Endothelial cell of umbilical vein (primary cell): ENCODE data around the gene FTO. TPM values are rescaled to one million over a fixed set of nuclear protein-coding genes. Genes with fewer than 3 reads are reported as not detected.

ENCODE experiments used
- BruUV-seq: library from RNA; stranded (reverse); fragments of 400-500 nt; replicated peaks from 2 replicates; lab custom pipeline; 2021; lab: Mats Ljungman, UMichigan
- CTCF ChIA-PET: fragments of 300-600, 350-600 bp; sonication (Branson Sonifier 250); formaldehyde crosslinking; loops from one replicate; lab custom pipeline; 2021; ENCODE audit warnings: antibody characterized with exemption, inconsistent platforms; lab: Charles Lee
- POLR2A ChIA-PET: fragments of 300-600, 350-600 bp; sonication (Branson Sonifier 250); formaldehyde crosslinking; loops from one replicate; lab custom pipeline; 2021; ENCODE audit warnings: antibody characterized with exemption, inconsistent platforms; lab: Charles Lee
- DNase-seq: peaks from one replicate; pipeline ENCODE4 v3.0.0-alpha.2; 2011; ENCODE audit warnings: low read depth, low spot score
- FAIRE-seq: peaks from 2 replicates; lab custom pipeline; 2011; peaks lifted over from hg19 to GRCh38; lab: Jason Lieb, UNC
- H2AFZ ChIP-seq: 2 replicates; pipeline ENCODE4 v1.6.0; 2012; ENCODE audit warnings: low read depth, low read length, control low read depth, inconsistent platforms
- H3K27ac ChIP-seq: 2 replicates; pipeline ENCODE4 v1.5.1; 2011; ENCODE audit warnings: low read depth, mild to moderate bottlenecking, control low read depth, low read length, moderate library complexity; ENCODE audit not compliant: insufficient read depth
- H3K27me3 ChIP-seq, 2 experiments: 2 replicates each; pipeline versions ENCODE4 v1.6.0 to v1.6.1; 2011; ENCODE audit warnings: low read length in 2 of 2, mixed read lengths in 1 of 2; ENCODE audit not compliant: control insufficient read depth in 2 of 2, insufficient read depth in 2 of 2
- H3K36me3 ChIP-seq, 2 experiments: 2 replicates in 1 of 2; 3 replicates in 1 of 2; pipeline ENCODE4 v1.5.1; 2011; ENCODE audit warnings: low read length in 2 of 2, mild to moderate bottlenecking in 1 of 2, moderate library complexity in 1 of 2; ENCODE audit not compliant: control insufficient read depth in 2 of 2, insufficient read depth in 2 of 2; ENCODE audit errors: extremely low read depth in 1 of 2
- H3K4me1 ChIP-seq: 3 replicates; pipeline ENCODE4 v1.5.1; 2011; ENCODE audit warnings: mild to moderate bottlenecking, low read length; ENCODE audit not compliant: control insufficient read depth, insufficient read depth; ENCODE audit errors: extremely low read depth
- H3K4me2 ChIP-seq: 2 replicates; pipeline ENCODE4 v1.6.1; 2011; ENCODE audit warnings: low read length, control low read depth, mixed read lengths; ENCODE audit not compliant: insufficient read depth
- H3K4me3 ChIP-seq, 3 experiments: fragments of 200-600 bp in 1 of 3; sonication (generic), shearing (Covaris generic) in 1 of 3; replicated peaks in 1 of 3; 2 replicates each; pipeline ENCODE4 v1.5.1; 2011 to 2016; ENCODE audit warnings: control low read depth in 3 of 3, low read length in 3 of 3, mild to moderate bottlenecking in 2 of 3, inconsistent platforms in 1 of 3, low read depth in 1 of 3, moderate library complexity in 1 of 3; ENCODE audit not compliant: insufficient read depth in 1 of 3
- H3K79me2 ChIP-seq: 2 replicates; pipeline ENCODE4 v1.6.0; 2012; ENCODE audit warnings: low read length, inconsistent platforms; ENCODE audit not compliant: control insufficient read depth, insufficient read depth
- H3K9ac ChIP-seq: replicated peaks from 2 replicates; pipeline ENCODE3; 2011; ENCODE audit warnings: low read length, control low read depth; ENCODE audit not compliant: insufficient read depth; ENCODE audit errors: extremely low read depth
- H3K9me1 ChIP-seq: replicated peaks from 3 replicates; pipeline ENCODE4 v1.6.0; 2011; ENCODE audit warnings: mild to moderate bottlenecking, low read length; ENCODE audit not compliant: control insufficient read depth, insufficient read depth; ENCODE audit errors: extremely low read depth
- H3K9me3 ChIP-seq: replicated peaks from 2 replicates; pipeline ENCODE4 v1.5.1; 2012; ENCODE audit warnings: low read length, inconsistent platforms; ENCODE audit not compliant: control insufficient read depth, insufficient read depth
- H4K20me1 ChIP-seq: replicated peaks from 2 replicates; pipeline ENCODE3; 2011; ENCODE audit warnings: mild to moderate bottlenecking, low read length; ENCODE audit not compliant: control insufficient read depth, insufficient read depth; ENCODE audit errors: extremely low read depth
- EZH2 ChIP-seq: IDR thresholded peaks from 2 replicates; pipeline ENCODE4 v1.6.1; 2012; ENCODE audit warnings: borderline replicate concordance, low read depth, mild to moderate bottlenecking, moderate library complexity, low read length, inconsistent platforms; ENCODE audit not compliant: severe bottlenecking
- FOS ChIP-seq: IDR thresholded peaks from 2 replicates; pipeline ENCODE4 v1.6.1; 2011; ENCODE audit warnings: mild to moderate bottlenecking, low read length, moderate library complexity, borderline replicate concordance; ENCODE audit not compliant: insufficient read depth
- GATA2 ChIP-seq: IDR thresholded peaks from 2 replicates; pipeline ENCODE4 v1.7.0; 2011; ENCODE audit warnings: low read depth, mild to moderate bottlenecking, moderate library complexity, mixed read lengths, low read length; ENCODE audit not compliant: insufficient read length, insufficient read depth
- JUN ChIP-seq: IDR thresholded peaks from 2 replicates; pipeline ENCODE4 v1.6.1; 2011; ENCODE audit warnings: borderline replicate concordance, low read depth; ENCODE audit not compliant: insufficient read length, insufficient read depth
- MAX ChIP-seq: IDR thresholded peaks from 2 replicates; pipeline ENCODE4 v1.6.1; 2011; ENCODE audit not compliant: insufficient read depth, insufficient read length
- MYC ChIP-seq: IDR thresholded peaks from one replicate; pipeline ENCODE4 v1.6.1; 2011; ENCODE audit warnings: mild to moderate bottlenecking, low read depth, low read length
- POLR2A ChIP-seq: IDR thresholded peaks from 2 replicates; pipeline ENCODE4 v1.6.1; 2012; ENCODE audit warnings: low read depth, mild to moderate bottlenecking, control low read depth, low read length
- POLR2AphosphoS5 ChIP-seq: IDR thresholded peaks from 2 replicates; pipeline ENCODE4 v1.6.1; 2012; ENCODE audit warnings: low read depth, mild to moderate bottlenecking, control low read depth, low read length, moderate library complexity; ENCODE audit not compliant: insufficient read depth
- dilution Hi-C: fragments of 300-500 bp; cut with MboI; formaldehyde crosslinking; loops from one replicate; pipeline ENCODE4 v1.15.0; 2019; ENCODE audit warnings: low sequenced_read_pairs; ENCODE audit not compliant: extremely low pct_ligation_motif_present
- intact Hi-C: fragments of 100-400 bp; cut with micrococcal nuclease; formaldehyde crosslinking; loops from one replicate; pipeline ENCODE4 v1.10.0; 2022
- polyA plus RNA-seq, 4 experiments: library from polyadenylated mRNA; depleted of rRNA in 3 of 4; stranded (reverse) in 3 of 4; unstranded in 1 of 4; fragments of >200 nt; gene quantifications; 2 replicates each; pipeline versions ENCODE4 v1.2.1 to v1.2.3, GENCODE V29; 2011 to 2012; ENCODE audit warnings: missing spikeins in 1 of 4
- total RNA-seq: library from RNA; stranded (reverse); gene quantifications from 2 replicates; pipeline ENCODE4 v1.2.3, GENCODE V29; 2021
- TF ChIP-seq, protein P1 (sequence below), 2 donors: IDR thresholded peaks; 1 replicate in 1 of 2; 2 replicates in 1 of 2; pipeline ENCODE4 v1.5.1; 2011; ENCODE audit warnings: low read length in 2 of 2, mild to moderate bottlenecking in 2 of 2, moderate library complexity in 2 of 2, control low read depth in 1 of 2, inconsistent platforms in 1 of 2, low read depth in 1 of 2; ENCODE audit not compliant: insufficient read depth in 1 of 2; ENCODE audit errors: extremely low read depth in 1 of 2

The FTO gene
- total and polyA plus RNA-seq, 2 donors (not counting 3 experiments of a cell fraction or from before 2014, with no cell fraction given): 48.6 to 87.1 TPM

- no peak for TF ChIP-seq POLR2A
- H3K27me3 ChIP-seq: no peaks in the 10 kb centered on the region
- no peaks in the 10 kb centered on the region for H3K4me1 ChIP-seq
- H3K27ac ChIP-seq: no peak overlapping the region
- no peaks in the 10 kb centered on the region for H3K36me3 ChIP-seq
- intact Hi-C loops (no loop called here), dilution Hi-C loops (no loop called here)
- H3K79me2 ChIP-seq: no peaks in the 10 kb centered on the region
- BruUV-seq: no TSS peak
- POLR2A ChIA-PET: no interaction called here
- FAIRE-seq: no peak
- CTCF ChIA-PET: no interaction called here
- no peak overlapping the region for H3K4me3 ChIP-seq
- no peak overlapping the region for H2AFZ ChIP-seq
- H3K9ac ChIP-seq: no peak overlapping the region
- DNase-seq: no peak
- H3K9me1 ChIP-seq: no peaks in the 10 kb centered on the region
- H4K20me1 ChIP-seq: no peaks in the 10 kb centered on the region
- no peaks in the 10 kb centered on the region for H3K9me3 ChIP-seq
- H3K4me2 ChIP-seq: no peak overlapping the region
These were observed 293.0 kb downstream of the FTO start for GRCh38 chr16:53996961-53997360.

GRCh38 chr16:53998024-53998810 is 294.3 kb downstream of the FTO start:
- H2AFZ ChIP-seq: no peak overlapping the region
- H3K4me3 ChIP-seq: no peak overlapping the region
- no peaks in the 10 kb centered on the region for H3K9me1 ChIP-seq
- POLR2A ChIA-PET: no interaction called here
- H4K20me1 ChIP-seq: no peaks in the 10 kb centered on the region
- no peaks in the 10 kb centered on the region for H3K27me3 ChIP-seq
- CTCF ChIA-PET: interaction anchor here (2.1 kb wide), 1 partner anchor 80 kb away, joined by 6 read pairs; no protein-coding TSS in a partner anchor
- FAIRE-seq (no peak), DNase-seq (no peak)
- no peaks in the 10 kb centered on the region for H3K79me2 ChIP-seq
- intact Hi-C loops: no loop called here
- H3K9me3 ChIP-seq: no peaks in the 10 kb centered on the region
- TF ChIP-seq GATA2 (no peak), POLR2AphosphoS5 (no peak), FOS (no peak), POLR2A (no peak), JUN (no peak), MAX (no peak), MYC (no peak), EZH2 (no peak)
- TF ChIP-seq, protein P1, sequence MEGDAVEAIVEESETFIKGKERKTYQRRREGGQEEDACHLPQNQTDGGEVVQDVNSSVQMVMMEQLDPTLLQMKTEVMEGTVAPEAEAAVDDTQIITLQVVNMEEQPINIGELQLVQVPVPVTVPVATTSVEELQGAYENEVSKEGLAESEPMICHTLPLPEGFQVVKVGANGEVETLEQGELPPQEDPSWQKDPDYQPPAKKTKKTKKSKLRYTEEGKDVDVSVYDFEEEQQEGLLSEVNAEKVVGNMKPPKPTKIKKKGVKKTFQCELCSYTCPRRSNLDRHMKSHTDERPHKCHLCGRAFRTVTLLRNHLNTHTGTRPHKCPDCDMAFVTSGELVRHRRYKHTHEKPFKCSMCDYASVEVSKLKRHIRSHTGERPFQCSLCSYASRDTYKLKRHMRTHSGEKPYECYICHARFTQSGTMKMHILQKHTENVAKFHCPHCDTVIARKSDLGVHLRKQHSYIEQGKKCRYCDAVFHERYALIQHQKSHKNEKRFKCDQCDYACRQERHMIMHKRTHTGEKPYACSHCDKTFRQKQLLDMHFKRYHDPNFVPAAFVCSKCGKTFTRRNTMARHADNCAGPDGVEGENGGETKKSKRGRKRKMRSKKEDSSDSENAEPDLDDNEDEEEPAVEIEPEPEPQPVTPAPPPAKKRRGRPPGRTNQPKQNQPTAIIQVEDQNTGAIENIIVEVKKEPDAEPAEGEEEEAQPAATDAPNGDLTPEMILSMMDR (IDR thresholded peaks at IDR 0.05; ENCODE audit: extremely low read depth in 1 of 2, insufficient read depth in 1 of 2, low read depth in 1 of 2, low read length in 2 of 2): no peak
- no peaks in the 10 kb centered on the region for H3K4me1 ChIP-seq
- dilution Hi-C loops: no loop called here
- BruUV-seq: no TSS peak
- no peaks in the 10 kb centered on the region for H3K36me3 ChIP-seq
- no peak overlapping the region for H3K9ac ChIP-seq
- H3K4me2 ChIP-seq: no peak overlapping the region
- H3K27ac ChIP-seq: no peak overlapping the region
